RWPE2 (cell line): ENCODE data around the gene LRMDA.

ENCODE experiments used
- ATAC-seq: fragments of 200-7000 bp; cut with Tn5 transposase; 3 replicates; pipeline ENCODE4 v1.9.1; 2021; ENCODE audit warnings: low read depth
- DNase-seq: peaks from one replicate; pipeline ENCODE4 v3.0.0-alpha.2; 2020; ENCODE audit warnings: low spot score
- H3K27ac ChIP-seq: fragments of 450-650 bp; 2 replicates; pipeline ENCODE4 v1.5.1; 2017; ENCODE audit warnings: mild to moderate bottlenecking; ENCODE audit not compliant: poor library complexity, severe bottlenecking
- H3K27me3 ChIP-seq: fragments of 250-450 bp; sonication (Bioruptor Pico); 2 replicates; pipeline ENCODE4 v1.5.1; 2021; ENCODE audit warnings: mild to moderate bottlenecking, moderate library complexity; ENCODE audit not compliant: insufficient read depth, poor library complexity, severe bottlenecking
- H3K36me3 ChIP-seq: fragments of 250-450 bp; sonication (Bioruptor Pico); 2 replicates; pipeline ENCODE4 v1.5.1; 2020; ENCODE audit warnings: low read depth, mild to moderate bottlenecking, moderate library complexity
- H3K4me1 ChIP-seq: fragments of 250-450 bp; sonication (Bioruptor Pico); 2 replicates; pipeline ENCODE4 v1.5.1; 2021; ENCODE audit warnings: mild to moderate bottlenecking, moderate library complexity; ENCODE audit not compliant: insufficient read depth, poor library complexity, severe bottlenecking
- H3K4me3 ChIP-seq: fragments of 250-450 bp; sonication (Bioruptor Pico); 2 replicates; pipeline ENCODE4 v1.5.1; 2021; ENCODE audit warnings: mild to moderate bottlenecking, moderate library complexity; ENCODE audit not compliant: severe bottlenecking
- H3K9me3 ChIP-seq: fragments of 250-450 bp; sonication (Bioruptor Pico); 2 replicates; pipeline ENCODE4 v1.5.1; 2021; ENCODE audit warnings: mild to moderate bottlenecking, moderate library complexity; ENCODE audit not compliant: severe bottlenecking
- TF ChIP-seq, protein P1 (sequence below): fragments of 450-650 bp; IDR thresholded peaks from one replicate; pipeline ENCODE4 v1.5.1; 2017; ENCODE audit warnings: mild to moderate bottlenecking, moderate library complexity; ENCODE audit not compliant: poor library complexity, severe bottlenecking

The LRMDA gene

DNA sequence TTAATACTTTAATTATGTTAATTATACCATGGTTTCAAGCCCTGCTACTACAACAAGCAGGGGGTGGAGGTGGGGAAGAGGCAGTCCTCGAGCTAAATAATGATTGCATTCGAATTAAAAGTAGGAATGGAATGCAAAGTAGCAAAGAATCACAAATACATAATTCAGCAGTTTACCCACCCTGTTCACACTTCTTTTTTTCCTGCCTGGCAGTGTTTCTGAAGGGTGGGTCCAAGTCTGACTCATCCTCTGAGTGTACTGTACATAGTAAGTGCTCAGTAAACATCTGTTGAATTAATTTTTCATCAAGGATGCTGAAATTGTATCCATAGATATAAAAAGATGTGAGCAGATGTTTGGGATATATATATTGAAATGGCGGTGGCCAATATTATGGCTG lies 778.8 kb downstream of the LRMDA start:
- no peak for DNase-seq
- no peaks in the 10 kb centered on the region for H3K27me3 ChIP-seq
- no peaks in the 10 kb centered on the region for H3K36me3 ChIP-seq
- H3K27ac ChIP-seq, result no peak overlapping the region
- TF ChIP-seq, protein P1, sequence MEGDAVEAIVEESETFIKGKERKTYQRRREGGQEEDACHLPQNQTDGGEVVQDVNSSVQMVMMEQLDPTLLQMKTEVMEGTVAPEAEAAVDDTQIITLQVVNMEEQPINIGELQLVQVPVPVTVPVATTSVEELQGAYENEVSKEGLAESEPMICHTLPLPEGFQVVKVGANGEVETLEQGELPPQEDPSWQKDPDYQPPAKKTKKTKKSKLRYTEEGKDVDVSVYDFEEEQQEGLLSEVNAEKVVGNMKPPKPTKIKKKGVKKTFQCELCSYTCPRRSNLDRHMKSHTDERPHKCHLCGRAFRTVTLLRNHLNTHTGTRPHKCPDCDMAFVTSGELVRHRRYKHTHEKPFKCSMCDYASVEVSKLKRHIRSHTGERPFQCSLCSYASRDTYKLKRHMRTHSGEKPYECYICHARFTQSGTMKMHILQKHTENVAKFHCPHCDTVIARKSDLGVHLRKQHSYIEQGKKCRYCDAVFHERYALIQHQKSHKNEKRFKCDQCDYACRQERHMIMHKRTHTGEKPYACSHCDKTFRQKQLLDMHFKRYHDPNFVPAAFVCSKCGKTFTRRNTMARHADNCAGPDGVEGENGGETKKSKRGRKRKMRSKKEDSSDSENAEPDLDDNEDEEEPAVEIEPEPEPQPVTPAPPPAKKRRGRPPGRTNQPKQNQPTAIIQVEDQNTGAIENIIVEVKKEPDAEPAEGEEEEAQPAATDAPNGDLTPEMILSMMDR, result no peak
- no peak for ATAC-seq
- H3K4me3 ChIP-seq, result no peak overlapping the region
- H3K4me1 ChIP-seq, result no peaks in the 10 kb centered on the region
- H3K9me3 ChIP-seq, result no peaks in the 10 kb centered on the region

DNA sequence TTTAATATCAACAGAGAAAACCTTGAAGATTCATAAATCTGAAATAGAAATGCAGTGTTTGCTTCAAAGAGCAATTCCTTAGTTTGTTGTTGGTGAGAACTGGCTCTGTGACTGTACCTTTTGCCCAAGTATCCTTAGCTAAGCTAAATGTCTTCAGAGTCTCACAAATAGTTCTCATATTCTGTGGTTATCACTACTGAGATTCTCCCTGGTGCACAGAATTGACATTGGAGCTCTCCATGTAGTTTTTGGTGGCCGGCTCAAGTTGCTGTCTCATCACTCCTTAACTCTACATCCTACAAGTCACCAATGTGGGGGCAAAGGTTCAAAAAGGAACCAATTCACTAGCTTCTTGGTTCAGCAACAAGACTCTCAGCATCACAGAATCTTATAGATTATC lies 780.3 kb downstream of the LRMDA start:
- DNase-seq (no peak), ATAC-seq (no peak)
- Histone ChIP-seq H3K4me1 (no peaks in the 10 kb centered on the region), H3K4me3 (no peak overlapping the region), H3K27me3 (no peaks in the 10 kb centered on the region), H3K9me3 (no peaks in the 10 kb centered on the region), H3K36me3 (no peaks in the 10 kb centered on the region), H3K27ac (no peak overlapping the region)
- TF ChIP-seq, protein P1, result no peak

DNA sequence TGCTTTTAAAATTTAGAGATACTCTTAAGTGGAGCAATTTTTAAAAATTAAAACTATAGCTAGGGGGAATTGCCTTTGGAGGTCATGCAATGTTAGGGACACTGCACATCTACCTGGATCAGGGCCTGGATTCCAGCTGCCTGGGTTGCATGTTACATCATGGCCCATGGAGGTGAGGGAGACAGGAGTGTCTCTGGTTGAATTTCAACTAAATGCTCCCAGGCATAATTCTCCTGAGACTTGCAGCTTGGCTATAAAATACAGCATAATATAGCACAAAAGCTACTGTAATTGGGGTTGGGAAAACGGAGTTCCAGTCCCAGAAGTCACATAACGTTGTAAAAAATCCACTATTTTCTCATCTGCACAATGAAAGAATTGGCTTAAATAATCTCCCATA lies 782.5 kb downstream of the LRMDA start:
- Histone ChIP-seq H3K27ac (no peak overlapping the region), H3K36me3 (no peaks in the 10 kb centered on the region), H3K4me1 (no peaks in the 10 kb centered on the region), H3K9me3 (no peaks in the 10 kb centered on the region), H3K4me3 (no peak overlapping the region), H3K27me3 (no peaks in the 10 kb centered on the region)
- TF ChIP-seq, protein P1, result no peak
- ATAC-seq (no peak), DNase-seq (no peak)

DNA sequence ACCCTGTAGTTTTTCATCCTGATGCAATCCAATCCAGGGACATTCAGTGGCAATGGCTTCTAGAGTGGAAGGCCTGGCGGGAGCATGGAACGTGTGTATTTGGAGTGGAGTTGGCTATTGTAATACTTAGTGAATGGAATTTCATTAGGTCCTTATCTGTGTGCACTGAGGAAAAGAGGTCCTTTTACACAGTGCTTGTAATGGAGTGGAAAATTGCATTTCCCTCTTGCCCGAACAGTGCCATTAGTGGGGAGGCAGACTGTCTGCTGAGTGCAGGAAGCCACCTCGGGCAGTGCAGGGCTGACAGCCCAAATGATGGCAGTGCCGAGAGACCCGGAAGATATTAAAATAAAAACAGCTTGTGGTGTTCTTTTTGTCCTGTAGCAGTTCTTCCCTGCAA lies 786.6 kb downstream of the LRMDA start:
- Histone ChIP-seq H3K36me3 (no peaks in the 10 kb centered on the region), H3K9me3 (no peaks in the 10 kb centered on the region), H3K4me1 (no peaks in the 10 kb centered on the region), H3K27ac (no peak overlapping the region), H3K4me3 (no peak overlapping the region), H3K27me3 (no peaks in the 10 kb centered on the region)
- no peak for ATAC-seq
- TF ChIP-seq, protein P1, result no peak
- no peak for DNase-seq

DNA sequence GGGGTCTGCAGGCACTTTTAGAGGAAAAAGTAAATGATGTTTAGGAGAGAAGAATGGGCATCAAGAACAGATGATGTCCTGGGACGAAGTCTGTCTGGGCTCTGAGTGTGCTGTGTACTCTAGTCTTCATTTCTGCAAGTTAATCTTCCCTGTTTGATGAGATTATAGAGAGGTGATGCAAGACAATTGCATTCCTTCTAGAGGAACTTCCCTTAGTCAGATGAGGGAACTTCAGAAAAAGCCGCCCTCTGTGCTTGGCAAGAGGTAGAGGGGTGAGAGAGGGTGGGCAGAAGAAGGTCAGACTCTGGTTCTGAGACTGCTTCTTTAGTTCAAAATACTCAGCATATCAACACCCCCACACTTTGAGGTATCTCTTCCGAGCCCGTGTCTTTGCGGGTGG lies 797.9 kb downstream of the LRMDA start:
- no peaks in the 10 kb centered on the region for H3K9me3 ChIP-seq
- ATAC-seq (no peak), DNase-seq (no peak)
- H3K27me3 ChIP-seq, result no peaks in the 10 kb centered on the region
- no peak overlapping the region for H3K4me3 ChIP-seq
- no peaks in the 10 kb centered on the region for H3K4me1 ChIP-seq
- H3K36me3 ChIP-seq, result no peaks in the 10 kb centered on the region
- TF ChIP-seq, protein P1, result no peak
- no peak overlapping the region for H3K27ac ChIP-seq
